Smooth muscle cell (in vitro differentiated cells): ENCODE data around the gene NUP85. TPM values are rescaled to one million over a fixed set of nuclear protein-coding genes. Genes with fewer than 3 reads are reported as not detected.

Experiments used
- DNase-seq: peaks from one replicate; lab custom pipeline; 2025; ENCODE audit not compliant: unreplicated experiment; lab: John Stamatoyannopoulos, UW
- H2AFZ ChIP-seq: fragments of 200-600 bp; sonication (generic); 2 replicates; pipeline ENCODE4 v1.6.0; 2016; ENCODE audit warnings: antibody characterized with exemption, low read depth, mild to moderate bottlenecking
- H3F3A ChIP-seq: fragments of 200-600 bp; sonication (generic); 2 replicates; pipeline ENCODE4 v1.6.0; 2017; ENCODE audit warnings: antibody characterized with exemption, low read depth
- H3K27ac ChIP-seq: fragments of 200-600 bp; sonication (generic); 2 replicates; pipeline ENCODE4 v1.5.1; 2016; ENCODE audit warnings: low read depth, mild to moderate bottlenecking
- H3K27me3 ChIP-seq: fragments of 200-600 bp; sonication (generic); 2 replicates; pipeline ENCODE4 v1.6.1; 2016; ENCODE audit warnings: low read depth, mild to moderate bottlenecking
- H3K36me3 ChIP-seq: fragments of 200-600 bp; sonication (generic); 2 replicates; pipeline ENCODE4 v1.5.1; 2016; ENCODE audit warnings: low read depth
- H3K4me1 ChIP-seq: fragments of 200-600 bp; sonication (generic); 2 replicates; pipeline ENCODE4 v1.5.1; 2016; ENCODE audit warnings: low read depth
- H3K4me2 ChIP-seq: fragments of 200-600 bp; sonication (generic); 2 replicates; pipeline ENCODE4 v1.6.0; 2016; ENCODE audit warnings: mild to moderate bottlenecking
- H3K4me3 ChIP-seq: fragments of 200-600 bp; sonication (generic); 2 replicates; pipeline ENCODE4 v1.5.1; 2016; ENCODE audit warnings: mild to moderate bottlenecking
- H3K79me2 ChIP-seq: fragments of 200-600 bp; sonication (generic); 2 replicates; pipeline ENCODE4 v1.6.0; 2016; ENCODE audit warnings: low read depth, mild to moderate bottlenecking
- H3K9ac ChIP-seq: fragments of 200-600 bp; sonication (generic); 2 replicates; pipeline ENCODE4 v1.6.0; 2016; ENCODE audit warnings: low read depth
- H3K9me3 ChIP-seq: fragments of 200-600 bp; sonication (generic); replicated peaks from 2 replicates; pipeline ENCODE4 v1.5.1; 2016; ENCODE audit warnings: low read depth
- H4K20me1 ChIP-seq: fragments of 200-600 bp; sonication (generic); 2 replicates; pipeline ENCODE4 v1.6.0; 2016; ENCODE audit warnings: low read depth
- WGBS: methylation state at CpG from one replicate; pipeline ENCODE4 v1.1.7; 2016; ENCODE audit warnings: low lambda C conversion rate; 5-methylcytosine and 5-hydroxymethylcytosine counted together
- polyA plus RNA-seq: library from polyadenylated mRNA; unstranded; fragments of >200 nt; fragmentation: Nextera tagmentation; extraction: Ambion mirVana; gene quantifications from 2 replicates; pipeline ENCODE4 v1.2.1, GENCODE V29; 2016
- total RNA-seq: library from RNA; depleted of rRNA; stranded (reverse); fragments of >200 nt; gene quantifications from 2 replicates; pipeline ENCODE4 v1.2.3, GENCODE V29; 2014
- TF ChIP-seq, protein P1 (sequence below): fragments of 200-600 bp; sonication (generic); IDR thresholded peaks from 2 replicates; pipeline ENCODE4 v1.5.1; 2017; ENCODE audit warnings: borderline replicate concordance, mild to moderate bottlenecking, antibody characterized with exemption; ENCODE audit not compliant: insufficient read depth, poor library complexity, severe bottlenecking

NUP85 gene
- total and polyA plus RNA-seq, 2 experiments from 2014 or later: 24.0 to 43.2 TPM

DNA sequence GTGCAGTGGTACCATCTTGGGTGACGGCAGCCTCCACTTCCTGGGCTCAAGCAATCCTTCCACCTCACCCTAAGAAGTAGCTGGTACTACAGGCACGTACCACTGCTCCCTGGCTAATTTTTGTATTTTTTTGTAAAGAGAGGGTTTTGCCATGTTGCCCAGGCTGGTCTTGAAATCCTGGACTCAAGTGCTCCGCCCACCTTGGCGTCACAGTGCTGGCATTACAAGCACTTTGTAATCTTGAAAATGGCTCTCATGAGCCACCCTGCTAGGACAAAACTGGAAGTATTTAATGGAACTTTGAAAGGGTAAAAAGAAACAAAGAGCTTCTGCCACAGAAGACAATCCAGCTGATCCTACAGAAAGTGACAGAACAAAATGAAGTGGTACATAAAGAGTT, 32.0 kb upstream of the NUP85 start:
- no peak overlapping the region for H2AFZ ChIP-seq
- 94% methylated on average over 4 of the region's 4 CpGs for WGBS
- peaks cover 98% of the 10 kb centered on the region for H4K20me1 ChIP-seq

DNA sequence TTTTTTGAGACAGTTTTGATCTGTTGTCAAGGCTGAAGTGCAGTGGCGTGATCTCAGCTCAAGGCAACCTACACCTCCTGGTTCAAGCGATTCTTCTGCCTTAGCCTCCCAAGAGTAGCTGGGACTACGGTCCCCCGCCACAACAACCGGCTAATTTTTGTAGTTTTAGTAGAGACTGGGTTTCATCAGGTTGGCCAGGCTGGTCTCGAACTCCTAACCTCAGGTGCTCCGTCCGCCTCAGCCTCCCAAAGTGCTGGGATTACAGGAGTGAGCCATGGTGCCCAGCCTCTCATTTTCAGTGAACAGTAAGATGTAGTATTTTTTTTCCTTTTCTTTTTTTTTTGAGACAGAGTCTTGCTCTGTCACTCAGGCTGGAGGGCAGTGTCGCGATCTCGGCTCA, 30.5 kb upstream of the NUP85 start:
- Histone ChIP-seq H3K9me3 (no peaks in the 10 kb centered on the region), H3K4me3 (no peak overlapping the region), H3K4me2 (no peak overlapping the region), H3F3A (peaks cover 3% of the 10 kb centered on the region), H3K4me1 (no peaks in the 10 kb centered on the region), H3K27ac (no peak overlapping the region), H3K9ac (no peak overlapping the region), H3K27me3 (no peaks in the 10 kb centered on the region), H2AFZ (no peak overlapping the region), H4K20me1 (peaks cover 98% of the 10 kb centered on the region), H3K36me3 (no peaks in the 10 kb centered on the region), H3K79me2 (peaks cover 87% of the 10 kb centered on the region)
- 98% methylated on average over 11 of the region's 11 CpGs for WGBS
- TF ChIP-seq, protein P1, sequence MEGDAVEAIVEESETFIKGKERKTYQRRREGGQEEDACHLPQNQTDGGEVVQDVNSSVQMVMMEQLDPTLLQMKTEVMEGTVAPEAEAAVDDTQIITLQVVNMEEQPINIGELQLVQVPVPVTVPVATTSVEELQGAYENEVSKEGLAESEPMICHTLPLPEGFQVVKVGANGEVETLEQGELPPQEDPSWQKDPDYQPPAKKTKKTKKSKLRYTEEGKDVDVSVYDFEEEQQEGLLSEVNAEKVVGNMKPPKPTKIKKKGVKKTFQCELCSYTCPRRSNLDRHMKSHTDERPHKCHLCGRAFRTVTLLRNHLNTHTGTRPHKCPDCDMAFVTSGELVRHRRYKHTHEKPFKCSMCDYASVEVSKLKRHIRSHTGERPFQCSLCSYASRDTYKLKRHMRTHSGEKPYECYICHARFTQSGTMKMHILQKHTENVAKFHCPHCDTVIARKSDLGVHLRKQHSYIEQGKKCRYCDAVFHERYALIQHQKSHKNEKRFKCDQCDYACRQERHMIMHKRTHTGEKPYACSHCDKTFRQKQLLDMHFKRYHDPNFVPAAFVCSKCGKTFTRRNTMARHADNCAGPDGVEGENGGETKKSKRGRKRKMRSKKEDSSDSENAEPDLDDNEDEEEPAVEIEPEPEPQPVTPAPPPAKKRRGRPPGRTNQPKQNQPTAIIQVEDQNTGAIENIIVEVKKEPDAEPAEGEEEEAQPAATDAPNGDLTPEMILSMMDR: no peak
- DNase-seq: no peak

More for the DNA sequence above, 32.0 kb upstream of the NUP85 start:
- H3K4me1 ChIP-seq: no peaks in the 10 kb centered on the region
- no peaks in the 10 kb centered on the region for H3K36me3 ChIP-seq
- H3K79me2 ChIP-seq: peaks cover 78% of the 10 kb centered on the region
- no peak overlapping the region for H3K27ac ChIP-seq
- H3F3A ChIP-seq: peaks cover 3% of the 10 kb centered on the region
- no peaks in the 10 kb centered on the region for H3K9me3 ChIP-seq
- no peak overlapping the region for H3K4me2 ChIP-seq
- no peak for DNase-seq
- H3K9ac ChIP-seq: no peak overlapping the region
- H3K4me3 ChIP-seq: no peak overlapping the region
- TF ChIP-seq, protein P1: no peak
- H3K27me3 ChIP-seq: no peaks in the 10 kb centered on the region

DNA sequence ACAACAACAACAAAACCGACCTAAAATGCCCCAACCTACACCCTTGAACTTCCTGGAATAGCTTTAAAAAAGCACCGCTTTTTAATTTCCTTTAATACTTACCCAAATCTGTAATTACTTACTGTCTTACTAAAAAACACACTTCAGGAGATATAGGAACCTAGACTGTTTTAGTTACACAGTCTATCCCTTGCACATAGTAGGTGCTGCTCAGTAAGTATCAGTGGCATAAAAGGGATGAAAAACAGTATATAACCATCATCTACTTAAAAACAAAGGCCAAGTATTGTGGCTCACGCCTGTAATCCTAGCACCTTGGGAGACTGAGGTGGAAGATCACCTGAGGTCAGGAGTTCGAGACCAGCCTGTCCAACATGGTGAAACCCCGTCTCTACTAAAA, 28.9 kb upstream of the NUP85 start:
- peaks cover 10% of the 10 kb centered on the region for H3K4me1 ChIP-seq
- H3K4me3 ChIP-seq: no peak overlapping the region
- H3K36me3 ChIP-seq: no peaks in the 10 kb centered on the region
- H3K4me2 ChIP-seq: no peak overlapping the region
- no peak overlapping the region for H2AFZ ChIP-seq
- whole genome bisulfite sequencing: 94% methylated on average over 5 of the region's 5 CpGs
- peaks cover 98% of the 10 kb centered on the region for H4K20me1 ChIP-seq
- no peak for DNase-seq
- peaks cover 87% of the 10 kb centered on the region for H3K79me2 ChIP-seq
- H3F3A ChIP-seq: no peaks in the 10 kb centered on the region
- H3K27me3 ChIP-seq: no peaks in the 10 kb centered on the region
- H3K9ac ChIP-seq: no peak overlapping the region
- H3K9me3 ChIP-seq: no peaks in the 10 kb centered on the region
- H3K27ac ChIP-seq: no peak overlapping the region
- TF ChIP-seq, protein P1: no peak

GRCh38 chr17:75178453-75178852, 27.0 kb upstream of the NUP85 start:
- TF ChIP-seq, protein P1: no peak
- Histone ChIP-seq H3K9ac (no peak overlapping the region), H3K79me2 (peaks cover 86% of the 10 kb centered on the region), H3K27me3 (no peaks in the 10 kb centered on the region), H3K36me3 (no peaks in the 10 kb centered on the region), H3K4me1 (peaks cover 10% of the 10 kb centered on the region), H3K9me3 (no peaks in the 10 kb centered on the region), H3K4me3 (no peak overlapping the region), H3K4me2 (no peak overlapping the region), H2AFZ (no peak overlapping the region), H3F3A (no peaks in the 10 kb centered on the region), H3K27ac (no peak overlapping the region), H4K20me1 (peaks cover 87% of the 10 kb centered on the region)
- no peak for DNase-seq
- 93% methylated on average over 6 of the region's 6 CpGs for WGBS
